Neural cell (in vitro differentiated cells): Measurements from ENCODE around the gene SMARCD1. TPM values are rescaled to one million over a fixed set of nuclear protein-coding genes. Genes with fewer than 3 reads are reported as not detected.

Experiments
- H2AFZ ChIP-seq: fragments of 200-600, 300-800 bp; sonication (generic), shearing (Covaris generic); 2 replicates; pipeline ENCODE4 v1.6.0; 2014; ENCODE audit warnings: low read depth, mild to moderate bottlenecking, antibody characterized with exemption, low read length, moderate library complexity
- H3F3A ChIP-seq: fragments of 200-600 bp; shearing (Covaris generic); 2 replicates; pipeline ENCODE4 v1.6.1; 2016; ENCODE audit warnings: mild to moderate bottlenecking, moderate library complexity, mixed read lengths, antibody characterized with exemption, low read length; ENCODE audit not compliant: insufficient read depth, poor library complexity, severe bottlenecking
- H3K27ac ChIP-seq: fragments of 200-600, 300-800 bp; sonication (generic), shearing (Covaris generic); 2 replicates; pipeline ENCODE4 v1.5.1; 2014; ENCODE audit warnings: mild to moderate bottlenecking, low read length, moderate library complexity
- H3K27me3 ChIP-seq: fragments of 300-800, 200-600 bp; sonication (generic), shearing (Covaris generic); 2 replicates; pipeline ENCODE4 v1.6.0; 2014; ENCODE audit warnings: mild to moderate bottlenecking, low read depth, low read length, moderate library complexity; ENCODE audit not compliant: insufficient read depth
- H3K36me3 ChIP-seq: fragments of 300-800, 200-600 bp; sonication (generic), shearing (Covaris generic); 2 replicates; pipeline ENCODE4 v1.5.1; 2014; ENCODE audit warnings: mild to moderate bottlenecking, antibody characterized with exemption, low read length, moderate library complexity; ENCODE audit not compliant: insufficient read depth
- H3K4me2 ChIP-seq: fragments of 300-800, 200-600 bp; sonication (generic), shearing (Covaris generic); 2 replicates; pipeline ENCODE4 v1.6.0; 2014; ENCODE audit warnings: mild to moderate bottlenecking, low read length
- H3K4me3 ChIP-seq: fragments of 300-800, 200-600 bp; sonication (generic), shearing (Covaris generic); 2 replicates; pipeline ENCODE4 v1.5.1; 2014; ENCODE audit warnings: mild to moderate bottlenecking, low read length, moderate library complexity
- H3K79me2 ChIP-seq: fragments of 200-600 bp; shearing (Covaris generic); replicated peaks from 2 replicates; pipeline ENCODE4 v1.6.0; 2014; ENCODE audit warnings: mild to moderate bottlenecking, low read length, moderate library complexity; ENCODE audit not compliant: insufficient read depth
- H3K9ac ChIP-seq: fragments of 300-800, 200-600 bp; sonication (generic), shearing (Covaris generic); 2 replicates; pipeline ENCODE4 v1.6.1; 2016; ENCODE audit warnings: mild to moderate bottlenecking, low read length, mixed read lengths
- H3K9me2 ChIP-seq: fragments of 200-600 bp; shearing (Covaris generic); 2 replicates; pipeline ENCODE4 v1.6.1; 2016; ENCODE audit warnings: mild to moderate bottlenecking, low read length, mixed read lengths; ENCODE audit not compliant: insufficient read depth
- H3K9me3 ChIP-seq: fragments of 200-600, 300-800 bp; sonication (generic), shearing (Covaris generic); 2 replicates; pipeline ENCODE4 v1.6.1; 2016; ENCODE audit warnings: mild to moderate bottlenecking, mixed run types, low read length, moderate library complexity, mixed read lengths
- H4K20me1 ChIP-seq: fragments of 200-600 bp; shearing (Covaris generic); 2 replicates; pipeline ENCODE4 v1.6.1; 2016; ENCODE audit warnings: mild to moderate bottlenecking, mixed run types; ENCODE audit not compliant: insufficient read depth
- EP300 ChIP-seq: fragments of 450-650 bp; conservative IDR thresholded peaks from 2 replicates; pipeline ENCODE4 v1.6.1; 2014; ENCODE audit warnings: antibody characterized with exemption, mild to moderate bottlenecking, moderate library complexity; ENCODE audit not compliant: poor library complexity, severe bottlenecking
- EZH2 ChIP-seq: fragments of 200-600, 300-800 bp; shearing (Covaris generic), sonication (generic); IDR thresholded peaks from 2 replicates; pipeline ENCODE4 v1.6.1; 2014; ENCODE audit warnings: antibody characterized with exemption, low read length, borderline replicate concordance, mild to moderate bottlenecking; ENCODE audit not compliant: insufficient read depth, poor library complexity, severe bottlenecking
- MXI1 ChIP-seq: fragments of 450-650 bp; conservative IDR thresholded peaks from 2 replicates; pipeline ENCODE4 v1.6.1; 2014; ENCODE audit warnings: antibody characterized with exemption, mild to moderate bottlenecking; ENCODE audit not compliant: poor library complexity, severe bottlenecking
- POLR2AphosphoS5 ChIP-seq: IDR thresholded peaks from 2 replicates; pipeline ENCODE4 v1.6.1; 2012
- RAD21 ChIP-seq: fragments of 450-650 bp; conservative IDR thresholded peaks from 2 replicates; pipeline ENCODE4 v1.6.1; 2014; ENCODE audit warnings: antibody characterized with exemption, mild to moderate bottlenecking, moderate library complexity
- SMC3 ChIP-seq: fragments of 450-650 bp; conservative IDR thresholded peaks from 2 replicates; pipeline ENCODE4 v1.6.1; 2014; ENCODE audit warnings: antibody characterized with exemption, mild to moderate bottlenecking, moderate library complexity; ENCODE audit not compliant: poor library complexity
- TAF1 ChIP-seq: IDR thresholded peaks from 2 replicates; pipeline ENCODE4 v1.6.1; 2012; ENCODE audit warnings: low read depth
- polyA plus RNA-seq: library from polyadenylated mRNA; depleted of rRNA; stranded (reverse); fragments of >200 nt; gene quantifications from 2 replicates; pipeline ENCODE4 v1.2.3, GENCODE V29; 2014
- TF ChIP-seq, protein P1 (sequence below): fragments of 450-650 bp; IDR thresholded peaks from 2 replicates; pipeline ENCODE4 v1.5.1; 2014; ENCODE audit warnings: antibody characterized with exemption, mild to moderate bottlenecking, moderate library complexity; ENCODE audit not compliant: poor library complexity, severe bottlenecking
- TF ChIP-seq, protein P2 (sequence below): IDR thresholded peaks from 2 replicates; pipeline ENCODE4 v1.6.1; 2012; ENCODE audit warnings: borderline replicate concordance

SMARCD1 gene
- polyA plus RNA-seq, 1 donor from 2014 or later: 90.9 TPM

GRCh38 chr12:50102131-50102531, 17.0 kb downstream of the SMARCD1 start:
- Histone ChIP-seq H2AFZ (no peak overlapping the region), H3K36me3 (peaks cover 5% of the 10 kb centered on the region), H3K9me2 (no peaks in the 10 kb centered on the region), H3F3A (peaks cover 4% of the 10 kb centered on the region), H4K20me1 (no peaks in the 10 kb centered on the region), H3K9ac (no peak overlapping the region), H3K27ac (no peak overlapping the region), H3K9me3 (no peaks in the 10 kb centered on the region), H3K4me2 (no peak overlapping the region), H3K27me3 (no peaks in the 10 kb centered on the region), H3K79me2 (no peaks in the 10 kb centered on the region), H3K4me3 (no peak overlapping the region)
- TF ChIP-seq EP300 (no peak), MXI1 (no peak), RAD21 (no peak), SMC3 (no peak), POLR2AphosphoS5 (no peak), TAF1 (no peak), EZH2 (no peak)
- TF ChIP-seq, protein P1, sequence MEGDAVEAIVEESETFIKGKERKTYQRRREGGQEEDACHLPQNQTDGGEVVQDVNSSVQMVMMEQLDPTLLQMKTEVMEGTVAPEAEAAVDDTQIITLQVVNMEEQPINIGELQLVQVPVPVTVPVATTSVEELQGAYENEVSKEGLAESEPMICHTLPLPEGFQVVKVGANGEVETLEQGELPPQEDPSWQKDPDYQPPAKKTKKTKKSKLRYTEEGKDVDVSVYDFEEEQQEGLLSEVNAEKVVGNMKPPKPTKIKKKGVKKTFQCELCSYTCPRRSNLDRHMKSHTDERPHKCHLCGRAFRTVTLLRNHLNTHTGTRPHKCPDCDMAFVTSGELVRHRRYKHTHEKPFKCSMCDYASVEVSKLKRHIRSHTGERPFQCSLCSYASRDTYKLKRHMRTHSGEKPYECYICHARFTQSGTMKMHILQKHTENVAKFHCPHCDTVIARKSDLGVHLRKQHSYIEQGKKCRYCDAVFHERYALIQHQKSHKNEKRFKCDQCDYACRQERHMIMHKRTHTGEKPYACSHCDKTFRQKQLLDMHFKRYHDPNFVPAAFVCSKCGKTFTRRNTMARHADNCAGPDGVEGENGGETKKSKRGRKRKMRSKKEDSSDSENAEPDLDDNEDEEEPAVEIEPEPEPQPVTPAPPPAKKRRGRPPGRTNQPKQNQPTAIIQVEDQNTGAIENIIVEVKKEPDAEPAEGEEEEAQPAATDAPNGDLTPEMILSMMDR: no peak
- TF ChIP-seq, protein P2, sequence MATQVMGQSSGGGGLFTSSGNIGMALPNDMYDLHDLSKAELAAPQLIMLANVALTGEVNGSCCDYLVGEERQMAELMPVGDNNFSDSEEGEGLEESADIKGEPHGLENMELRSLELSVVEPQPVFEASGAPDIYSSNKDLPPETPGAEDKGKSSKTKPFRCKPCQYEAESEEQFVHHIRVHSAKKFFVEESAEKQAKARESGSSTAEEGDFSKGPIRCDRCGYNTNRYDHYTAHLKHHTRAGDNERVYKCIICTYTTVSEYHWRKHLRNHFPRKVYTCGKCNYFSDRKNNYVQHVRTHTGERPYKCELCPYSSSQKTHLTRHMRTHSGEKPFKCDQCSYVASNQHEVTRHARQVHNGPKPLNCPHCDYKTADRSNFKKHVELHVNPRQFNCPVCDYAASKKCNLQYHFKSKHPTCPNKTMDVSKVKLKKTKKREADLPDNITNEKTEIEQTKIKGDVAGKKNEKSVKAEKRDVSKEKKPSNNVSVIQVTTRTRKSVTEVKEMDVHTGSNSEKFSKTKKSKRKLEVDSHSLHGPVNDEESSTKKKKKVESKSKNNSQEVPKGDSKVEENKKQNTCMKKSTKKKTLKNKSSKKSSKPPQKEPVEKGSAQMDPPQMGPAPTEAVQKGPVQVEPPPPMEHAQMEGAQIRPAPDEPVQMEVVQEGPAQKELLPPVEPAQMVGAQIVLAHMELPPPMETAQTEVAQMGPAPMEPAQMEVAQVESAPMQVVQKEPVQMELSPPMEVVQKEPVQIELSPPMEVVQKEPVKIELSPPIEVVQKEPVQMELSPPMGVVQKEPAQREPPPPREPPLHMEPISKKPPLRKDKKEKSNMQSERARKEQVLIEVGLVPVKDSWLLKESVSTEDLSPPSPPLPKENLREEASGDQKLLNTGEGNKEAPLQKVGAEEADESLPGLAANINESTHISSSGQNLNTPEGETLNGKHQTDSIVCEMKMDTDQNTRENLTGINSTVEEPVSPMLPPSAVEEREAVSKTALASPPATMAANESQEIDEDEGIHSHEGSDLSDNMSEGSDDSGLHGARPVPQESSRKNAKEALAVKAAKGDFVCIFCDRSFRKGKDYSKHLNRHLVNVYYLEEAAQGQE: no peak

DNA sequence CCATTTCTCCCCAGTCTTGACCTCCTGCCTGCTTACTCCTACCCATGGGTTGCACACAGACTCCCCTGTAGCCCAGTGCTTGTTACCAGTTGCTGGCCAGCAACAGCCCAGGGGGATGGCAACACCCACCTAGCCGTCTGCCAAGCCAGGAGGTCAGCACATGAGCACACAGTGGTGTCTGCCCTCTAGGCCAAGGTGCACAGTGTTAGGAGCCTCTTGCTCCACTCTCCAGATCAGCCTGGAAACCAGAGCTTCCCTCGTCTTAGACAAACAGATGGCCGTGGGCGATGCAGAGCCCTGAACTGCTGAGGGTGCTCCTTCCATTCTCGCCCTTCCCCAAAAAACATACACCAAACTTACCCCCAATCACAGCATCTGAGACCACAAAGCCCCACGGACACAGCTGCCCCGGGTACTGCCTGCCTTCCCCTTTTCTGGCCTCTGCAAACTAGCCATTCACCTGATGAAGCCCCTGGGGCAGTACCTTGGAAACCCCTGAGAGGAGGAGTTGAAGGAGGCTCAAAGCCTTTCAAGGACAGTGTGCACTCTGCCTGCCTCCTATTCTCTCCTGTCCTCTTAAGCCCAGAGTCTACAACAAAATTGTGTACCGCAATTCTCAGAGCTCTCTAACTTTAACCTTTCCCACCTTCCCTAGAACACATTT, 17.6 kb downstream of the SMARCD1 start:
- Histone ChIP-seq H3K27ac (no peak overlapping the region), H3K9me3 (no peaks in the 10 kb centered on the region), H3K9ac (no peak overlapping the region), H4K20me1 (no peaks in the 10 kb centered on the region), H3K9me2 (no peaks in the 10 kb centered on the region), H3K36me3 (peaks cover 5% of the 10 kb centered on the region), H3K27me3 (no peaks in the 10 kb centered on the region), H2AFZ (no peak overlapping the region), H3K4me3 (no peak overlapping the region), H3K4me2 (no peak overlapping the region), H3F3A (peaks cover 4% of the 10 kb centered on the region), H3K79me2 (no peaks in the 10 kb centered on the region)
- TF ChIP-seq MXI1: no peak
- TF ChIP-seq, protein P2: no peak
- TF ChIP-seq SMC3: no peak
- TF ChIP-seq POLR2AphosphoS5: no peak
- TF ChIP-seq EZH2: no peak
- no peak for TF ChIP-seq EP300
- TF ChIP-seq, protein P1: no peak
- no peak for TF ChIP-seq RAD21
- TF ChIP-seq TAF1: no peak
